Smooth muscle cell (in vitro differentiated cells): ENCODE measurements around the gene STK32B. TPM values are rescaled to one million over a fixed set of nuclear protein-coding genes. Genes with fewer than 3 reads are reported as not detected.

ENCODE experiments used
- DNase-seq: peaks from one replicate; lab custom pipeline; 2025; ENCODE audit not compliant: unreplicated experiment; lab: John Stamatoyannopoulos, UW
- H2AFZ ChIP-seq: fragments of 200-600 bp; sonication (generic); 2 replicates; pipeline ENCODE4 v1.6.0; 2016; ENCODE audit warnings: antibody characterized with exemption, low read depth, mild to moderate bottlenecking
- H3F3A ChIP-seq: fragments of 200-600 bp; sonication (generic); 2 replicates; pipeline ENCODE4 v1.6.0; 2017; ENCODE audit warnings: antibody characterized with exemption, low read depth
- H3K27ac ChIP-seq: fragments of 200-600 bp; sonication (generic); 2 replicates; pipeline ENCODE4 v1.5.1; 2016; ENCODE audit warnings: low read depth, mild to moderate bottlenecking
- H3K27me3 ChIP-seq: fragments of 200-600 bp; sonication (generic); 2 replicates; pipeline ENCODE4 v1.6.1; 2016; ENCODE audit warnings: low read depth, mild to moderate bottlenecking
- H3K36me3 ChIP-seq: fragments of 200-600 bp; sonication (generic); 2 replicates; pipeline ENCODE4 v1.5.1; 2016; ENCODE audit warnings: low read depth
- H3K4me1 ChIP-seq: fragments of 200-600 bp; sonication (generic); 2 replicates; pipeline ENCODE4 v1.5.1; 2016; ENCODE audit warnings: low read depth
- H3K4me2 ChIP-seq: fragments of 200-600 bp; sonication (generic); 2 replicates; pipeline ENCODE4 v1.6.0; 2016; ENCODE audit warnings: mild to moderate bottlenecking
- H3K4me3 ChIP-seq: fragments of 200-600 bp; sonication (generic); 2 replicates; pipeline ENCODE4 v1.5.1; 2016; ENCODE audit warnings: mild to moderate bottlenecking
- H3K79me2 ChIP-seq: fragments of 200-600 bp; sonication (generic); 2 replicates; pipeline ENCODE4 v1.6.0; 2016; ENCODE audit warnings: low read depth, mild to moderate bottlenecking
- H3K9ac ChIP-seq: fragments of 200-600 bp; sonication (generic); 2 replicates; pipeline ENCODE4 v1.6.0; 2016; ENCODE audit warnings: low read depth
- H3K9me3 ChIP-seq: fragments of 200-600 bp; sonication (generic); replicated peaks from 2 replicates; pipeline ENCODE4 v1.5.1; 2016; ENCODE audit warnings: low read depth
- H4K20me1 ChIP-seq: fragments of 200-600 bp; sonication (generic); 2 replicates; pipeline ENCODE4 v1.6.0; 2016; ENCODE audit warnings: low read depth
- WGBS: methylation state at CpG from one replicate; pipeline ENCODE4 v1.1.7; 2016; ENCODE audit warnings: low lambda C conversion rate; 5-methylcytosine and 5-hydroxymethylcytosine counted together
- polyA plus RNA-seq: library from polyadenylated mRNA; unstranded; fragments of >200 nt; fragmentation: Nextera tagmentation; extraction: Ambion mirVana; gene quantifications from 2 replicates; pipeline ENCODE4 v1.2.1, GENCODE V29; 2016
- total RNA-seq: library from RNA; depleted of rRNA; stranded (reverse); fragments of >200 nt; gene quantifications from 2 replicates; pipeline ENCODE4 v1.2.3, GENCODE V29; 2014
- TF ChIP-seq, protein P1 (sequence below): fragments of 200-600 bp; sonication (generic); IDR thresholded peaks from 2 replicates; pipeline ENCODE4 v1.5.1; 2017; ENCODE audit warnings: borderline replicate concordance, mild to moderate bottlenecking, antibody characterized with exemption; ENCODE audit not compliant: insufficient read depth, poor library complexity, severe bottlenecking

Gene STK32B
- total and polyA plus RNA-seq, 2 experiments from 2014 or later = 3.5 to 4.0 TPM

DNA sequence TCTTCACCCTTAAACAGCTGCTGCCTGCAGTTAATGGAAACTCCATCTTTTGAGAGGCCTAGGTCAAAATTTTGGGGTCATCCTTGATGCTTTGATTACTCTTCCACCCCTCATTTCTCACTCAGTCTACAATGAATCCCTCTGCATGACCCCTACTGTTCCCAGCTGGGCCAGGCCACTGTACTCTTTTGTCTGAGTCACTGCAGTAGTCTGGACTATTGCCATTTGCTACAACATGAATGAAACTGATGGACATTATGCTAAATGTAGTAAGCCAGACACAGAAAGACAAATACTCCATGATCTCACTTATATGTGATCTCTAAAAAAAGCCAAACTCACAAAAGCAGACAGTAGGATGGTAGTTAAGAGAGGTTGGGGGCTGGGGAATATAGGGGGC, 28.3 kb downstream of the STK32B start:
- H3K9ac ChIP-seq = no peak overlapping the region
- H3K27me3 ChIP-seq = no peaks in the 10 kb centered on the region
- H3K79me2 ChIP-seq = no peaks in the 10 kb centered on the region
- no peaks in the 10 kb centered on the region for H3F3A ChIP-seq
- peaks cover 10% of the 10 kb centered on the region for H3K9me3 ChIP-seq
- H4K20me1 ChIP-seq = no peaks in the 10 kb centered on the region
- H2AFZ ChIP-seq = no peak overlapping the region
- H3K4me3 ChIP-seq = no peak overlapping the region
- no peak overlapping the region for H3K27ac ChIP-seq
- TF ChIP-seq, protein P1, sequence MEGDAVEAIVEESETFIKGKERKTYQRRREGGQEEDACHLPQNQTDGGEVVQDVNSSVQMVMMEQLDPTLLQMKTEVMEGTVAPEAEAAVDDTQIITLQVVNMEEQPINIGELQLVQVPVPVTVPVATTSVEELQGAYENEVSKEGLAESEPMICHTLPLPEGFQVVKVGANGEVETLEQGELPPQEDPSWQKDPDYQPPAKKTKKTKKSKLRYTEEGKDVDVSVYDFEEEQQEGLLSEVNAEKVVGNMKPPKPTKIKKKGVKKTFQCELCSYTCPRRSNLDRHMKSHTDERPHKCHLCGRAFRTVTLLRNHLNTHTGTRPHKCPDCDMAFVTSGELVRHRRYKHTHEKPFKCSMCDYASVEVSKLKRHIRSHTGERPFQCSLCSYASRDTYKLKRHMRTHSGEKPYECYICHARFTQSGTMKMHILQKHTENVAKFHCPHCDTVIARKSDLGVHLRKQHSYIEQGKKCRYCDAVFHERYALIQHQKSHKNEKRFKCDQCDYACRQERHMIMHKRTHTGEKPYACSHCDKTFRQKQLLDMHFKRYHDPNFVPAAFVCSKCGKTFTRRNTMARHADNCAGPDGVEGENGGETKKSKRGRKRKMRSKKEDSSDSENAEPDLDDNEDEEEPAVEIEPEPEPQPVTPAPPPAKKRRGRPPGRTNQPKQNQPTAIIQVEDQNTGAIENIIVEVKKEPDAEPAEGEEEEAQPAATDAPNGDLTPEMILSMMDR = no peak
- H3K4me2 ChIP-seq = no peak overlapping the region
- H3K4me1 ChIP-seq = no peaks in the 10 kb centered on the region
- no peaks in the 10 kb centered on the region for H3K36me3 ChIP-seq
- DNase-seq = no peak

DNA sequence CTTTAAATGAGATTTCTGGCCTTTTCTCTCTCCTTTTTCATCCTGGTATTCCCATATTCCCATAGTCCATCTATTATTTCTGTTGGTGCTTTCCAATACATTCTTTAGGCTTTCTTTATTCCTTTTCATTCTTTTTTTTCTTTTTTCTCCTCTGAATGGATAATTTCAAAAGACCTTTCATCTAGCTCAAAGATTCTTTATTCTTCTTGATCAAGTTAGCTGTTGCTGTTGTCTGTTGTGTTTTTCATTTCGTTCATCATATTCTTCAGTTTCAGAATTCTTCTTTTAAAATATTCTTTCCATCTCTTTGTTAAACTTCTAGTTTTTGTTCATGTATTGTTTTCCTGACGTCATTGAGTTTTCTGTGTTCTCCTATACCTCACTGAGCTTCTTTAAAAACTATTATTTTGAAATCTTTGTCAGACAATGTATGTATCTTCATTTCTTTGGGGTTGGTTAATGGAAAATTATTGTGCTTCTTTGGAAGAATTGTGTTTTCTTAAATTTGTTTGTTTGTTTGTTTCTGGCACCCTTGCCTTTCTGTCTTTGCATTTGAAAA, 30.2 kb downstream of the STK32B start:
- H2AFZ ChIP-seq = no peak overlapping the region
- no peak overlapping the region for H3K27ac ChIP-seq
- no peak overlapping the region for H3K4me3 ChIP-seq
- H3F3A ChIP-seq = no peaks in the 10 kb centered on the region
- DNase-seq = no peak
- H3K4me1 ChIP-seq = no peaks in the 10 kb centered on the region
- H4K20me1 ChIP-seq = no peaks in the 10 kb centered on the region
- no peak overlapping the region for H3K4me2 ChIP-seq
- H3K9ac ChIP-seq = no peak overlapping the region
- no peaks in the 10 kb centered on the region for H3K36me3 ChIP-seq
- no peaks in the 10 kb centered on the region for H3K79me2 ChIP-seq
- H3K9me3 ChIP-seq = peaks cover 10% of the 10 kb centered on the region
- no peaks in the 10 kb centered on the region for H3K27me3 ChIP-seq
- WGBS = 88% methylated on average over 2 of the region's 2 CpGs
- TF ChIP-seq, protein P1 = no peak

- no peaks in the 10 kb centered on the region for H3K79me2 ChIP-seq
- peaks cover 10% of the 10 kb centered on the region for H3K9me3 ChIP-seq
- TF ChIP-seq, protein P1 = no peak
- 81% methylated on average over 2 of the region's 2 CpGs for WGBS
- no peak overlapping the region for H3K4me2 ChIP-seq
- H3K4me3 ChIP-seq = no peak overlapping the region
- no peaks in the 10 kb centered on the region for H3K36me3 ChIP-seq
- no peak for DNase-seq
- H3K4me1 ChIP-seq = no peaks in the 10 kb centered on the region
- no peak overlapping the region for H3K9ac ChIP-seq
- H4K20me1 ChIP-seq = no peaks in the 10 kb centered on the region
- H2AFZ ChIP-seq = no peak overlapping the region
- no peak overlapping the region for H3K27ac ChIP-seq
- no peaks in the 10 kb centered on the region for H3K27me3 ChIP-seq
- H3F3A ChIP-seq = no peaks in the 10 kb centered on the region
These were observed 31.1 kb downstream of the STK32B start for GRCh38 chr4:5082376-5082775.

DNA sequence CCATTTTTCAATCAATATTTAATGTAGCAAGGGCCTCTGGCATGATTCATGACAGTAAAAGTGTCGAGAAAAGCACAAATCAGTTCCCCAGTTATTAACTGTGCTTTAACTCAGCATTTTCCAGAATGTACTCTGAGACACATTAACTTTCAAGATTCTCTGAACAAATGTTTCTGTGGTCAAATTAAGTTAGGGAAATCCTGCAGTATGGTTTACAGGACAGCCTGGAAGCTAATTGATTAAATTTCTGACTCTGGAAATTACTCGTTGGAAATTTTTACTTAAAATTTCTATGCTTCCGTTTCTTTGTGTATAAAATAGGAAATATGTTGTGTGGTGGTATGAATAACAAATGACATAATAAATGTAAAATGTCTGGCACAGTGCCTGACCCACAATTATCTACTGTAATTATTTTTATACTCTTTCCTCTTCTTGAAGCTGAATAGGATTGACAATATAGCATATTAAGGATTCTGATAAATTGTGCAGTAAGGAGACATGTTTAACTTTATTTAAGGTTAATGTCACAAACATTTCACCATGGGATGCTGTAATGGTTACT, 33.7 kb downstream of the STK32B start:
- no peaks in the 10 kb centered on the region for H4K20me1 ChIP-seq
- WGBS = 80% methylated on average over 3 of the region's 3 CpGs
- H2AFZ ChIP-seq = no peak overlapping the region
- peaks cover 16% of the 10 kb centered on the region for H3K9me3 ChIP-seq
- H3K4me1 ChIP-seq = no peaks in the 10 kb centered on the region
- TF ChIP-seq, protein P1 = no peak
- no peak overlapping the region for H3K9ac ChIP-seq
- no peaks in the 10 kb centered on the region for H3K36me3 ChIP-seq
- no peak overlapping the region for H3K27ac ChIP-seq
- no peaks in the 10 kb centered on the region for H3F3A ChIP-seq
- DNase-seq = no peak
- H3K4me3 ChIP-seq = no peak overlapping the region
- no peaks in the 10 kb centered on the region for H3K27me3 ChIP-seq
- H3K4me2 ChIP-seq = no peak overlapping the region
- no peaks in the 10 kb centered on the region for H3K79me2 ChIP-seq
